ENCODE results near the gene IL4I1. TPM values are rescaled to one million over a fixed set of nuclear protein-coding genes. Genes with fewer than 3 reads are reported as not detected.

Gene IL4I1
- polyA plus RNA-seq, 4 donors: 1.4 to 3.4 (median 2.0) TPM

DNA sequence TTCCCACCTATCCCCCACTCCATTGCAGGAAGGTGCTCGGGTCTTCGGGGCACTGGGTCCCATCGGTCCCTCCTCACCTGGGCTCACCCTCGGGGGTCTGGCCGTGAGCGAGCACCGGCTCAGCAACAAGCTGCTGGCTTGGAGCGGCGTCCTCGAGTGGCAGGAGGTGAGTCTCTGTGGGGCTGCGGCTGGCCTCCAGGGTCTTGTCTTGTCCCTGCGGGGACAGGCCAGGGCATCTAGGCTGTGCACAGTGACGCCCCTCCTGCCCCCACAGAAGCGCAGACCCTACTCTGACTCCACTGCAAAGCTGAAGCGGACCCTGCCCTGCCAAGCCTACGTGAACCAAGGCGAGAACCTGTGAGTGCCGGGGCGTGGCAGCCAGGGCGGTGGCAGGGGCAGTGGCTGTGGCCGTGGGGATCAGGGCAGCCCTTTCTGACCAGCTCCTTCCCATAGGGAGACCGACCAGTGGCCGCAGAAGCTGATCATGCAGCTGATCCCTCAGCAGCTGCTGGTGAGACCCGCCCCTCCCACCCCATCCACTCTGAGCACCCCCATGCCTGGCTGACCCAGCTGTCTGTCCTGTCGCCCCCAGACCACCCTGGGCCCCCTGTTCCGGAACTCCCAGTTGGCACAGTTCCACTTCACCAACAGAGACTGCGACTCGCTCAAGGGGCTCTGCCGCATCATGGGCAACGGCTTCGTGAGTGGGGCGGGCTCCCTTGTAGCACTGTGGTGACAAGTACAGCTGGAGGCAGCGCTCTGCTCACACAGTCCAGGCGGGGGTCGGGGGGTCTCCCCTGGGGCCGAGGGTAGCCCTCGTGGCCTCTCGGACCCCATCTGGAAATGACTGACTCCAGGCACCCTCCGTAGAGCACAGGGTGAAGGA is 42.1 kb downstream of the IL4I1 start:
- DNase-seq (ENCODE audit: low read depth in 4 of 4, low spot score in 3 of 4): no peak

DNA sequence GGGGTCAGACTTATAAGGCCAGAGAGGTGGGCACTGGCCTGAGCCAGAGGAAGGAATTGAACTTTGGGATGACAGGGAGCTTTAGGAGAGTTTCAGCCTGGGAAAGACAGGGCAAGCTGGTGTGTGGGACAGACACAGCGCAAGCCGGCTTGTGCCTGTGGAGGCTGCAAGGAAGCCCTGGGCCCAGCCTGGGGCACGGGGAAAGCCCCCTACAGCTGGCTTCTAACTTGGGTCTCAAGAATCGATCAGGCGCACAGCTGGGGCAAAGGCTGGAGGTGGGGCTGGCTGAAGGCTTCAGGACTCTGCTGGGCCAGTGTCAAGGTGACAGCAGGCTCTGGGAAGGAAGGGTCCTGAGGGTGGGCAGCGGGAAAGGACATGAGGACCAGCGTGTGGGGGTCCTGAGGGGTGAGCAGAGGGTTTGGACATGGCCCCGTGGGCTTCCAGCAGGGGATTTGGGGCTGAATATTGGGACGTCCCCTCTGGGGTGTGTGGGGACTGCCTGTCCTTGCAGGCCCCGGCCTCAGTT is 42.8 kb downstream of the IL4I1 start:
- no peak for DNase-seq (ENCODE audit: low read depth in 4 of 4, low spot score in 3 of 4)

DNA sequence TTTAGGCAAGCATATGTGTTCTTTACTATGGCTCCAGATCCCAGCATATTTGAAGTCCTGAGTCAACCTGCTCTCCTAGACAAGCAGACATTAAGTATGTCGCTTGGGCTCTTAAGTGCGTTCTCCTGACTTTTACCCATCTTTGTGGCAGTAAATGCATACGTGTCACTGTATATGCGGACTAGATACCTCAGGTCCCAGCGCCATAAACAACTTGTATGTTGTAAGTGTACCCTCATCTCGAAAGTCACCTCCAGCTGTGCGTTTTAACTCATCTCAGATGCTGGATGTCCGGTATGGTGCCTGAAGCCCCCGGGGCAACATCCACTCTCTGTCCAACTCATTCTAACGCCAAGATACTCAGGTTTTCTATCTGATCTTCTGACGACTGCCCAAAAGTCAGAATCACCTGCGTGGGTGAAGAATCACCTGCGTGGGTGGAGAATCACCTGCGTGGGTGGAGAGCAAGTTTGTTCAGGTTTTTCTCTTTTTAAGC is 44.0 kb downstream of the IL4I1 start:
- DNase-seq (ENCODE audit: low read depth in 4 of 4, low spot score in 3 of 4): no peak

DNA sequence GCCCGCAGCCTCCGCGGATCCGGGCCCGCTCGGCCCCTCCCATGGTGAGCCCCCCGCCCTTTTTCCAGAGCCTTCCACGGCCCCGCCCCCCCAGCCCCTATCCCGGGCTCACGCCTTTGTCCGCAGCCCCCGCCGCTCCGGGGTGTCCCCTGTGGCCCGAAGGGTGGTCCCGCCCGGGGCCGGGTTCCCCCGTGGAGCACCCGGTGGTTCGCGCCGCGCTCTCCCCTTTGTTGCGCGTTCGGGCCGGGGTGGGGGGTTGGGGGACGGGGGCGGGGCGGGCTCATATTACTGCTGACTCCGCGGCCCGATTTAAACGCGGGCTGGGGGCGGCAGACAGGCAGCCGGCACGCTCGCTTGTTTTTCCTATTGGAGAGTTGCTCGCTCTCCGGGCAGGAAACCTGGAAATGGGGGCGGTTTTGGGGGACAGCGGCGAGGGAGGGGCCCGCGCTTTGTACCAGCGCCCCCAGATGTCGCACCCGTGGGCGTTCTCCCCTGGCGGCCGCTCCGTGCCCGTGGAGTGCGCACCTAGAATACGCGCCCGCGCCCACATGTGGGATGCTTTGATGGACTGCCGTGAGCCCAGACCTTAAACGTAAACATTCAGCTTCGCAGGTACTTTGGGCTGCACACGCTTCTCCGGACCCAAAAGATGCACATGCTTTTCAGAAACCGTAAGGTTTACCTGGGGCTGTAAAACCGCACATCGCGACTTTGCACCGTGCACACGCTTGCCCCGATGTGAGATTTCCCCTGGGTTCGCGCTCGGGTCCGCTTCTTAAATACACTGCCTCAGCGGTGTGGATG is 45.0 kb downstream of the IL4I1 start:
- DNase-seq (ENCODE audit: low read depth in 4 of 4, low spot score in 3 of 4): no peak

DNA sequence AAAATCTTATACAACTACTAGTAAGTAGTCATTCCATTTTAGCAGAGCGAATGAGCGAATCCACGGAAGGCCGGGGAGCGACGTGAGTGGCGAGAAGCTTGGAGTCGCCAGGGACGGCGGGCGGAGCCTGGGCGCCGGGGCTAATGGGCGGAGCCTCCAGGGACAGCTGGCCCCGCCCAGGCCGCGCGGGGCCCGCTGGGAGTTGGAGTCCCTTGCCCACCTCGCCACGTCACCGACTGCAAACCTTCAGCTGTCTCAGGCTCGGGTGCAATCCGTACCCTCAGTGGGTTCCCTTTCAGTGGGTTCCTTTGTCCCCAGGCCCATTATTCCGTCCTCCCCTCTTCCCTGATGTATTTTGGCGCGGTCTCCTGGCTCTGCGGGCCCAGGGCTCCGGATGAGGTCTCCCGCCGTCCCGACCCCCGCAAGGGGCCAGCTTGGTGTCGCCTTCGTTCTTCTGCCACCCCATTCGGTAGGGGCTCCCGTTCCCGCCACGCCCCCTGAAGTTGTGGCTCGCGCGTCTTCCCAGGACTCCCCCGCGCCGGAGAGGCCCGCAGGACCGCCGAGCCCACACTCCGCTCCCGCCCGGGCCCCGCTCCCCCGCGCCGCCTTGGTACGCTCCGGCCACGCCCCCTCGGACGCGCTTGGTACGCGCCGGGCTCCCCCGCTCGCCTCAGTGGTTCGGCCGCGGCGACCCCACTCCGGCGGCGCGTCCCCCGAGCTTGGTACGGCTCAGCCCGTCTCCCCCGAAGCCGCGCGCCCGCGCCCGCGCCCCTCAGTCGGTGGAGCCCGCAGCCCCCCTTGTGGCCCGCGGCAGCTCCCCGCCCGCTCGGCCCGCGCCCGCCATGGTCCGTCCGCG is 46.0 kb downstream of the IL4I1 start, which contains the start of gene PTOV1:
Gene PTOV1, plus strand, starts transcription at position 673 of the 856 bp plus-strand sequence.
- peak; percentile 75 to 86 (median 83) for DNase-seq (ENCODE audit: low read depth in 4 of 4, low spot score in 3 of 4)

DNA sequence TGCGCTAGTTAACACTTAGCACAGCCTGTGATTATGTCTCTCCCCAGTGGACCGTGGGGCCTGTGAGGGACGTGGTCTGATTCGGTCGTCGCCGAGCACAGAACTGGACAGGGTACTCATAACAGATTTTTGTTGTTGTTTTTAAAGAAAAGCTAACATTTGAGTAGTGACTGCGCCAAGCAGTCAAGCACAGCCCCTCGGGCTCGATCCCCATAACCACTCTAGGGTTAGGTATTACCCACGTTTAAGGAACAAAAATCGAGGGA is 46.5 kb downstream of the IL4I1 start:
- no peak for DNase-seq (ENCODE audit: low read depth in 4 of 4, low spot score in 3 of 4)

DNA sequence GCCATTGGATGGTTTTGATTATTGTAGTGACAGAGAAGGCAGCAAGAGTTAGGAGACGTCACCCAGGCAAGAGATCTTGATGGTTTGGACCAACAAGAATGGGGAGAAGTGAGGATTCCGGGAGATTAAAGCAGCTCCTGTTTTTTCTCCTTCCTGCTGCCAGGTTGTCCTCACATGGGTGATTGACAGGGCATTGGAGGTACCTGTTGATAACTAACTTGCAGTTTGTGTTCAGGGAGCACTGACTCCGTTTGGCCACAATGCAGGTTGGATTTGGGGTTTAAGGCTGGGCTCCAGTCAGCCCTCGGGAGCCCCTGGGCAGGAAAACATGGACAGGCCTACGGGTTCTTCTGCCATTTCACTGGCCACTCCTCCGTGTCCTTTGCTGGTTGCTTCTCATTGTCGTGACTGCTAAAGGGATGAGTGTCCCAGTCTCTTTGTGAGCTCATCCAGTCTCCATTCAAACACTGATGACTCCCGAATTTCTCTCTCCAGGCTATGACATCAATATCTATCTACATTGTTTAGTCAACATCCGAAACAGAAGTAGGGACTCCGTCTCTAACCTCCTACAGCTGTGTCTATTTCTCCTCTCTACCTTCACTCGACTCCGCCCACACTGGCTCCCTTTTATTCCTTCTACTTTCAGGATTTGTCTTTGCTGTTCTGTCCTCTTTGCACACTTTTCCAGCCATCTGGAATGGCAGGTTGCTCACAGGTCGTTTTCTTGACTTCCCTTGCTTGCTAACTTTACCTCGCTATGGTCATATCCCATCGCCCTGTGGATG is 47.1 kb downstream of the IL4I1 start:
- DNase-seq (ENCODE audit: low read depth in 4 of 4, low spot score in 3 of 4): no peak

DNA sequence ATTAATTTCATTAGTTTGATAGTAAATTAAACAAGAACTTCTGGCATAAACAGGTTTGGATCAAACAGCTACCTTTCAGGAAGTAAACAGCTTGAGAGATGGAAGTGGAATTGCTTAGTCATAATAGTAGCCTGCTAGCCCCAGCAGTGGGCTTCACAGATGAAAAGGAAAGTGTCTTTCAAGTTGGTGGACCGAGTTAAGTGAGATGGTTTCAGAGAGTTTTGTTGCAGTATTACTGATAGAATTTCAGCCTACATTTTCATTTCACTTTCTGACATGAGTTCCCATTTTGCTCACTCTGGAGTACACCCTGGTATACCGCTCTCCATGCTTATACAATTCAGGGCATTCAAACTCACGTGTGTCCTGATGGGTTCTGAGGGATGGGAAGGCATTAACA is 47.7 kb downstream of the IL4I1 start:
- DNase-seq (ENCODE audit: low read depth in 4 of 4, low spot score in 3 of 4): no peak

DNA sequence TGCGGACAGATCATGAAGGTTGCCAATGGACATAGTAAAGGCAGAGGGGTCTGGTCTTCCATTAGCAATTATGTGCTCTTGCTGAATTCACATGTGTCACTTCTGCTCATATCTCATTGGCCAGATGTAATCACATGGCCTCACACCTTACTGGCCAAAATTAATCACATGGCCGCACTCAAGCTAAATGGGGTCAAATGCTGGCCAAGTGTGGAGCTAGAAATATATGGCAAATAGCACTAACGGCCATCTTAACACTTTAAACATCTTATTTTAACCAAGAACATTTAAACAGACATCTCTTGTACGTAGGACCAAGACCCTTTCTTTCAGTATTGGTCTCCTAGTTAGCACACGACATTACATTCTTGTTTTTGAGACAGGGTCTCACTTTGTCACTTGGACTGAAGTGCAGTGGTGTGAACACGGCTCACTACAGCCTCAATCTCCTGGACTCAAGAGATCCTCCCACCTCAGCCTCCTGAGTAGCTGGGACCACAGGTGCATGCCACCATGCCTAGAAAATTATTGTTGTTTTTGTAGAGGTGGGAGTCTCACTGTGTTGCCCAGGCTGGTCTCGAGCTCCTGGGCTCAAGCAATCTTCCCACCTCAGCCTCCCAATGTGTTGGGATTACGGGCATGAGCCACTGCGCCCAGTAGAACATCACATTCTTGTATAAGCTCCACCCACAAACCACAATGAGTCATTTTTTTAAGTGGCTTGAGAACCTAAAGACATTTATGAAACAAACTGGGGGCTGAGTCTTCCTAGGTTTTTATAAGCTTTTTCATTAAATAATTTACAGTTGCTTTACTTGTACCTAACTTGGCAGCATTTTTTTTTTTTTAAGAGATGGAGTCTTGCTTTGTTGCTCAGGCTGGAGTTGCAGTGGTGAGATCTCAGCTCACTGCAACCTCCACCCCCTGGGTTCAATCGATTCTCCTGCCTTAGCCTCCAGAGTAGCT is 48.7 kb downstream of the IL4I1 start:
- DNase-seq (ENCODE audit: low read depth in 4 of 4, low spot score in 3 of 4): no peak

DNA sequence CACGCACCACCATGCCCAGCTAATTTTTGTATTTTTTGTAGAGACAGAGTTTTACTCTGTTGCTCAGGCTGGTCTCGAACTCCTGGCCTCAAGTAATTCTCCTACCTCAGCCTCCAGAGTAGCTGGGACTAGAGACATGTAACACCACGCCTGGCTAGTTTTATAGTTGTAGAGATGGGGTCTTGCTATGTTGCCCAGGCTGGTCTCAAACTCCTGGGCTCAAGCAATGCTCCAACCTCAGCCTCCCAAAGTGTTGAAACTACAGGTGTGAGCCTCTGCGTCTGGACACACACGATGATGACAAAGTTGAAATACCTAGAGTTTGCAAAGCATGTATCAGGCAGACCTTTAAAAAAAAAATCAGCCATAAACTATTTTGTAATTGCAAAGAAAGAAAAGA is 50.3 kb downstream of the IL4I1 start:
- DNase-seq (ENCODE audit: low read depth in 4 of 4, low spot score in 3 of 4): no peak

DNA sequence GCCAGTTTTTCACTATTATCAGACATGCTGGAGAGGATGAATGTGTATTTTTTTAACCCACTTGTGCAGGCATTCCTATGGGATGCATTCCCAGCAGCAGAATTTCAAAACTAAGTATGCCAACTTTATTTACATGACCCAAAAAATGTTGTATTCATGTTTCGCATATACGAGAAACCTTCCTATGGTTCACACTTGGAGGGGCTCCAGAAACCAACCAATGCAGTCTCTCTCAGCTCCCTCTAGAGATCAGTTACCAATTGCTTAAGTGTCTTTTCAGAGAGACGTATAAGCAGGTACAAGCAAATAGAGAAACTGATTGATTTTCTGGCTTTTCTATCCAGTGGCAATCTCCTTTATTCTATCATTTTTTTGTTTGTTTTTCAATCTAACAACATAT is 51.3 kb downstream of the IL4I1 start:
- DNase-seq (ENCODE audit: low read depth in 4 of 4, low spot score in 3 of 4): no peak

DNA sequence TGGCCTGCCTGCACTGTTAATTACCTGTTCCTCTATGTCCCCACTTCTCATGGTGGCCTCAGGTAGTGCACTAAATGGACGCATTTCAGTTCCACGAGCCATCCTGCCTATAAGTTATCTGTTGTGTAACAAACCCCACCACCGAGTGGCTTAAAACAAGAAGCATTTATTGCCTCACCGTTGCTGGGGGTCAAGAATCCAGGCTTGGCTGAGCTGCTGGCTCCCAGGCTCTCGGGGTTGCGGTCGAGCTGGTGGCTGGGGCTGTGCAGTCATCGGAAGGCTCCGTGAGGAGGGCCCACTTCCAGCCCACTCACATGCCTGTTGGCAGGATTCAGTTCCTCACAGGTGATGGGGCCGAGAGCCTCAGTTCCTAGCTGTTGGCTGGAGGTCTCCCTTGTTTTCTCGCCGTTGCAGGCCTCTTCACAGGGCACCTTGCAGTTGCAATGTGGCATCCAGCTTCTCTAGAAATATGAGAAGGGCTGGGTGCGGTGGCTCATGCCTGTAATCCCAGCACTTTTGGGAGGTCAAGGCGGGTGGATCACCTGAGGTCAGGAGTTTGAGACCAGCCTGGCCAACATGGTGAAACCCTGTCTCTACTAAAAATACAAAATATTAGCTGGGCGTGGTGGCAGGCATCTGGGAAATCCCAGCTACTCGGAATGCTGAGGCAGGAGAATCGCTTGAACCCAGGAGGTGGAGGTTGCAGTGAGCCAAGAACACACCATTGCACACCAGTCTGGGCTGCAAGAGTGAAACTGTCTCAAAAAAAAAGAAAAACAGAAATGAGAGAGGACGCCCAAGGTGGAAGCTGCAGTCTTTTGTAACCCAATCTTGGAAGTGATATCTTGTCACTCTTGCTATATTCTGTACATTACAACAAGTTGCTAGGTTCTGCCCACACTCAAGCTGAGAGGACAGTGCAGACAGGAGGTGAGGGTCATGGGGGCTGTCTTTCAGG is 52.3 kb downstream of the IL4I1 start:
- no peak for DNase-seq (ENCODE audit: low read depth in 4 of 4, low spot score in 3 of 4)

DNA sequence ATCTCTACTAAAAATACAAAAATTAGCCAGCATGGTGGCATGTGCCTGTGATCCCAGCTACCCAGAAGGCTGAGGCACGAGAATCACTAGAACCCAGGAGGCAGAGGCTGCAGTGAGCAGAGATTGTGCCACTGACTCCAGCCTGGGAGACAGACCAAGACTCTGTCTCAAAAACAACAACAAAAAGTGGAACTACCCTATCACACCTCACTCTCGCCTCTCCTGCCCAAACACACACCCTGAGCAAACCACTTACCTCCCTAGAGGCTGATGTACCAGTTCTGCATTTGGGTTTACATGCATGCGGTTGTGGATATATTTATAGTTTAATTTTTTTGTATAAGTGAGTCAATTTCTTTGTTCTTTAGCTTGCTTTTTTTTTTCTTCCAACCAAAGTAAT is 53.4 kb downstream of the IL4I1 start:
- no peak for DNase-seq (ENCODE audit: low read depth in 4 of 4, low spot score in 3 of 4)

DNA sequence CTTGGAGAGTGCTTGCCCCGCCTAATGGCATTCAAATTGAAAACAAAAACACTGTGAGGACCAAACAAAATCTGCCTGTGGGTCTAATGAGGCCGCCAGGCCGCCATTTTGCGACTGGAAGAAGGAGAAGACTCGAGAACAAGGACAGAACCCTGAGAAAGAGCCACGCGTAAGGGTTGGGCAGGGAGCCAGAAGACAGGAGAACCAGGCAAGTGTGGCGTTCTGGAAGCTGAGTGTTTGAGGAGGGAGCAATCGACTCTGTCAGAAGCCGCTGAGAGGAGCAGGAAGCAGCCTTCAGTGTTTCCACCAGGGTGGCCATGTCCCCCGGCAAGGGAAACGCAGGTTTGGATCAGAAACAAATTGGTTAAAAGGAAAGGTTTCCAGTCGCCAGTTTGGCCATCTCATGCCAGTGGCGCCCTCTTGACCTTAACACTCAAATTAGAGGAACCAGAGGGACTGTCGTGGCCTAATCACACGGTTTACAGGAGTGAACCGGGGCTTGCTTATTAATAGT is 55.9 kb downstream of the IL4I1 start:
- no peak for DNase-seq (ENCODE audit: low read depth in 4 of 4, low spot score in 3 of 4)

DNA sequence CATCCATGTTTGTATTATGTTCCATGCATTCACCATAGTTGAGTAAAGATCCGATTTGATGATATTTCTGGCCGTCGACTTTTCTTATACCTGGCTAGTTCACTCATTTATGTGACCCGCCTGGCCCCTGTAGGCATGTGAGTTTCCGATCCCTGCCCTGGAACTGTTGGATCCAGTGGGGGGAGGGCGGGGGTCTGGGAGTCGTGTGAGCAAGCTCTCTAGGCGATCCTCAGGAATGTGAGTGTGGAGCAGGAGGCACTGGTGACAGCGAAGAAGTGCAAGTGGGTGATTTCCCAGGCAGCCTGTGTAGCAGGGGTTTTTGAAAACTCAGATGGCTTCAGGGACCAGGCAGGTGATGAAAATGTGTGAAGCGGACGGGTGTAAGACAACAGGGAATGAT is 56.4 kb downstream of the IL4I1 start:
- DNase-seq (ENCODE audit: low read depth in 4 of 4, low spot score in 3 of 4): no peak

DNA sequence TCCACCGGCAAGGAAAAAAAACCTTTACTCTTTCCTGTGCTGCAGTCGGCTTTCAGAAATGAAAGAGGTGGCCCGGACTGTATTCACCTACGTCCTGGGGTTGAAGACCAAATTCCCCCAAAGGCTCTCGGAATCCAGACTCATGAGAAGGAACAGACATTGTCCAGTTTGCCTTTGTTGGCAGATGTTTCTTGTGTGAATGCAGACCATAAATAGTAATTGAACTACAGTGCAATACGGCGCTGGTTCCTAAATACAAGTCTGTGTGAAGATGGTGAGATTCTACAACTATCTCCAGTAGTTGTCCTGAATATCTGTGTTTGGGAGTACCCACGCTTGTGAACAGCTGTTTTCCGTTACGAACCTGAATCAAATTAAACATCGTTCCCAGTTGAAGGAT is 57.0 kb downstream of the IL4I1 start:
- DNase-seq (ENCODE audit: low read depth in 4 of 4, low spot score in 3 of 4): no peak

Data from left renal pelvis (tissue), 4 donors.